ENCODE data around the gene ANTXR1. TPM values are rescaled to one million over a fixed set of nuclear protein-coding genes. Genes with fewer than 3 reads are reported as not detected.

ANTXR1 gene
- total and polyA plus RNA-seq, 2 of the 8 experiments (the other 6 are each of a cell fraction or from before 2014, with no cell fraction given) = 15.8 to 44.3 TPM

DNA sequence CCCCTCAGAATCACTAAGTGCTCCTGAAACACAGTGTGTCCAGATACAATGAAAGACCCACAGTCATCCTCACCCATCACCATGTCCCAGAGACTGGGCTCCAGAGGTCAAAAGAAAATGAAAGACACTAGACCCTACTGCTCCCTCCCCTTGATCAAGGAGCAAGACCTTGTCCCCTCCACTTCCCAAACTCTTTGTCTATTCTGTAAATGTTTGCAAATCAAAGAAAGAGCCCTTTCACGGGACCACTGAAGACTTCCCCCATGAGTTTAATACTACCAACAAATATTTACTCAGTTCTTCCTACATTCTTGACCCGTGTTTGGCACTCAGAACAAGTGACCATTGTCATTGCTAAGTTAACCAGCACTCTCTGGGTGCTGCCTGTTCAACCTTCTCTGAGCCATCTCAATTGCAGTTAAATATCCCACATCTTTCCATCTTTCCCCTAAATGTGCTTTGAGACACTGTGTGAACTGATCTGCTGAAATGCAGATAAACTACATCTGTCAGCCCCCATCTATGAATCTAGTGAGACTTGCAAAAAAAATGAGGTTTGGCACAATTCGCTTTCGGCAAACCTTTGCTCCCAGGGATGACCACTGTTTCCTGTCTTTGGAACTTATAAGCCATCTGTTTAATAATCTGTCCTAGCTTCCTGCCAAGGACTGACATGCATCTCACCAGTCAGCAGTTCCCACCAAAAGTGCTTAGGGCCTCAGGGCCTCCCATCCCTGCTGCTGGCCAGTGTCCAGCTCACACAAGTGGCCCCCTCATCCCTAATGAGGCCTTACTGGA, 203.8 kb downstream of the ANTXR1 start (continued):
- TF ChIP-seq, protein P1, sequence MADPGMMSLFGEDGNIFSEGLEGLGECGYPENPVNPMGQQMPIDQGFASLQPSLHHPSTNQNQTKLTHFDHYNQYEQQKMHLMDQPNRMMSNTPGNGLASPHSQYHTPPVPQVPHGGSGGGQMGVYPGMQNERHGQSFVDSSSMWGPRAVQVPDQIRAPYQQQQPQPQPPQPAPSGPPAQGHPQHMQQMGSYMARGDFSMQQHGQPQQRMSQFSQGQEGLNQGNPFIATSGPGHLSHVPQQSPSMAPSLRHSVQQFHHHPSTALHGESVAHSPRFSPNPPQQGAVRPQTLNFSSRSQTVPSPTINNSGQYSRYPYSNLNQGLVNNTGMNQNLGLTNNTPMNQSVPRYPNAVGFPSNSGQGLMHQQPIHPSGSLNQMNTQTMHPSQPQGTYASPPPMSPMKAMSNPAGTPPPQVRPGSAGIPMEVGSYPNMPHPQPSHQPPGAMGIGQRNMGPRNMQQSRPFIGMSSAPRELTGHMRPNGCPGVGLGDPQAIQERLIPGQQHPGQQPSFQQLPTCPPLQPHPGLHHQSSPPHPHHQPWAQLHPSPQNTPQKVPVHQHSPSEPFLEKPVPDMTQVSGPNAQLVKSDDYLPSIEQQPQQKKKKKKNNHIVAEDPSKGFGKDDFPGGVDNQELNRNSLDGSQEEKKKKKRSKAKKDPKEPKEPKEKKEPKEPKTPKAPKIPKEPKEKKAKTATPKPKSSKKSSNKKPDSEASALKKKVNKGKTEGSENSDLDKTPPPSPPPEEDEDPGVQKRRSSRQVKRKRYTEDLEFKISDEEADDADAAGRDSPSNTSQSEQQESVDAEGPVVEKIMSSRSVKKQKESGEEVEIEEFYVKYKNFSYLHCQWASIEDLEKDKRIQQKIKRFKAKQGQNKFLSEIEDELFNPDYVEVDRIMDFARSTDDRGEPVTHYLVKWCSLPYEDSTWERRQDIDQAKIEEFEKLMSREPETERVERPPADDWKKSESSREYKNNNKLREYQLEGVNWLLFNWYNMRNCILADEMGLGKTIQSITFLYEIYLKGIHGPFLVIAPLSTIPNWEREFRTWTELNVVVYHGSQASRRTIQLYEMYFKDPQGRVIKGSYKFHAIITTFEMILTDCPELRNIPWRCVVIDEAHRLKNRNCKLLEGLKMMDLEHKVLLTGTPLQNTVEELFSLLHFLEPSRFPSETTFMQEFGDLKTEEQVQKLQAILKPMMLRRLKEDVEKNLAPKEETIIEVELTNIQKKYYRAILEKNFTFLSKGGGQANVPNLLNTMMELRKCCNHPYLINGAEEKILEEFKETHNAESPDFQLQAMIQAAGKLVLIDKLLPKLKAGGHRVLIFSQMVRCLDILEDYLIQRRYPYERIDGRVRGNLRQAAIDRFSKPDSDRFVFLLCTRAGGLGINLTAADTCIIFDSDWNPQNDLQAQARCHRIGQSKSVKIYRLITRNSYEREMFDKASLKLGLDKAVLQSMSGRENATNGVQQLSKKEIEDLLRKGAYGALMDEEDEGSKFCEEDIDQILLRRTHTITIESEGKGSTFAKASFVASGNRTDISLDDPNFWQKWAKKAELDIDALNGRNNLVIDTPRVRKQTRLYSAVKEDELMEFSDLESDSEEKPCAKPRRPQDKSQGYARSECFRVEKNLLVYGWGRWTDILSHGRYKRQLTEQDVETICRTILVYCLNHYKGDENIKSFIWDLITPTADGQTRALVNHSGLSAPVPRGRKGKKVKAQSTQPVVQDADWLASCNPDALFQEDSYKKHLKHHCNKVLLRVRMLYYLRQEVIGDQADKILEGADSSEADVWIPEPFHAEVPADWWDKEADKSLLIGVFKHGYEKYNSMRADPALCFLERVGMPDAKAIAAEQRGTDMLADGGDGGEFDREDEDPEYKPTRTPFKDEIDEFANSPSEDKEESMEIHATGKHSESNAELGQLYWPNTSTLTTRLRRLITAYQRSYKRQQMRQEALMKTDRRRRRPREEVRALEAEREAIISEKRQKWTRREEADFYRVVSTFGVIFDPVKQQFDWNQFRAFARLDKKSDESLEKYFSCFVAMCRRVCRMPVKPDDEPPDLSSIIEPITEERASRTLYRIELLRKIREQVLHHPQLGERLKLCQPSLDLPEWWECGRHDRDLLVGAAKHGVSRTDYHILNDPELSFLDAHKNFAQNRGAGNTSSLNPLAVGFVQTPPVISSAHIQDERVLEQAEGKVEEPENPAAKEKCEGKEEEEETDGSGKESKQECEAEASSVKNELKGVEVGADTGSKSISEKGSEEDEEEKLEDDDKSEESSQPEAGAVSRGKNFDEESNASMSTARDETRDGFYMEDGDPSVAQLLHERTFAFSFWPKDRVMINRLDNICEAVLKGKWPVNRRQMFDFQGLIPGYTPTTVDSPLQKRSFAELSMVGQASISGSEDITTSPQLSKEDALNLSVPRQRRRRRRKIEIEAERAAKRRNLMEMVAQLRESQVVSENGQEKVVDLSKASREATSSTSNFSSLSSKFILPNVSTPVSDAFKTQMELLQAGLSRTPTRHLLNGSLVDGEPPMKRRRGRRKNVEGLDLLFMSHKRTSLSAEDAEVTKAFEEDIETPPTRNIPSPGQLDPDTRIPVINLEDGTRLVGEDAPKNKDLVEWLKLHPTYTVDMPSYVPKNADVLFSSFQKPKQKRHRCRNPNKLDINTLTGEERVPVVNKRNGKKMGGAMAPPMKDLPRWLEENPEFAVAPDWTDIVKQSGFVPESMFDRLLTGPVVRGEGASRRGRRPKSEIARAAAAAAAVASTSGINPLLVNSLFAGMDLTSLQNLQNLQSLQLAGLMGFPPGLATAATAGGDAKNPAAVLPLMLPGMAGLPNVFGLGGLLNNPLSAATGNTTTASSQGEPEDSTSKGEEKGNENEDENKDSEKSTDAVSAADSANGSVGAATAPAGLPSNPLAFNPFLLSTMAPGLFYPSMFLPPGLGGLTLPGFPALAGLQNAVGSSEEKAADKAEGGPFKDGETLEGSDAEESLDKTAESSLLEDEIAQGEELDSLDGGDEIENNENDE (IDR thresholded peaks at IDR 0.05; ENCODE audit: insufficient replicate concordance, low read length) = no peak
- TF ChIP-seq POU5F1 (IDR thresholded peaks at IDR 0.05; ENCODE audit: low read depth, low read length) (no peak), PHF8 (conservative IDR thresholded peaks at IDR 0.05; ENCODE audit: low read depth, low read length) (no peak)

All from H1 (cell line).